Panc1 (cell line): ENCODE measurements around the gene IL1RAP. TPM values are rescaled to one million over a fixed set of nuclear protein-coding genes. Genes with fewer than 3 reads are reported as not detected.

Experiments
- ATAC-seq: fragments of 200-7000 bp; cut with Tn5 transposase; 2 replicates; pipeline ENCODE4 v1.9.1; 2020; ENCODE audit warnings: mild to moderate bottlenecking, moderate library complexity
- BruUV-seq: library from RNA; stranded (reverse); fragments of 400-500 nt; replicated peaks from 2 replicates; lab custom pipeline; 2021; lab: Mats Ljungman, UMichigan
- CTCF ChIA-PET: fragments of 300-600 bp; sonication (Branson Sonifier 250); formaldehyde crosslinking; loops from one replicate; lab custom pipeline; 2022; ENCODE audit warnings: antibody characterized with exemption; lab: Charles Lee
- POLR2A ChIA-PET: fragments of 300-600 bp; sonication (Branson Sonifier 250); formaldehyde crosslinking; loops from one replicate; lab custom pipeline; 2022; ENCODE audit warnings: antibody characterized with exemption; lab: Charles Lee
- DNase-seq: peaks from one replicate; pipeline ENCODE4 v3.0.0-alpha.2; 2010; ENCODE audit warnings: low read depth, low spot score
- H3K27ac ChIP-seq: 2 replicates; pipeline ENCODE4 v1.5.1; 2011; ENCODE audit warnings: mild to moderate bottlenecking, low read length, inconsistent platforms
- H3K27me3 ChIP-seq: fragments of 200-500 bp; sonication (Bioruptor generic); 2 replicates; pipeline ENCODE4 v1.6.0; 2014; ENCODE audit warnings: low read length, inconsistent platforms; ENCODE audit not compliant: control insufficient read depth, insufficient read depth
- H3K36me3 ChIP-seq: fragments of 200-500 bp; sonication (Bioruptor generic); 2 replicates; pipeline ENCODE4 v1.5.1; 2014; ENCODE audit warnings: inconsistent platforms, mild to moderate bottlenecking, low read length, moderate library complexity; ENCODE audit not compliant: control insufficient read depth, insufficient read depth
- H3K4me1 ChIP-seq: 2 replicates; pipeline ENCODE4 v1.5.1; 2011; ENCODE audit warnings: inconsistent platforms, mild to moderate bottlenecking, low read length, moderate library complexity; ENCODE audit not compliant: control insufficient read depth, insufficient read depth
- H3K4me3 ChIP-seq, 2 experiments: 2 replicates each; pipeline ENCODE4 v1.5.1; 2011 to 2012; ENCODE audit warnings: low read depth in 2 of 2, low read length in 2 of 2, mild to moderate bottlenecking in 2 of 2, inconsistent platforms in 1 of 2, moderate library complexity in 1 of 2
- H3K9me3 ChIP-seq: fragments of 200-500 bp; sonication (Bioruptor generic); 2 replicates; pipeline ENCODE4 v1.5.1; 2014; ENCODE audit warnings: low read depth, mild to moderate bottlenecking, inconsistent platforms, low read length, moderate library complexity; ENCODE audit not compliant: control insufficient read depth, insufficient read depth
- POLR2AphosphoS5 ChIP-seq: IDR thresholded peaks from 2 replicates; pipeline ENCODE4 v1.6.1; 2012; ENCODE audit warnings: mild to moderate bottlenecking, low read depth, low read length, moderate library complexity
- SIN3A ChIP-seq: IDR thresholded peaks from 2 replicates; pipeline ENCODE4 v1.6.1; 2012; ENCODE audit warnings: low read depth, mild to moderate bottlenecking, low read length, moderate library complexity, borderline replicate concordance; ENCODE audit not compliant: insufficient read depth
- TCF7L2 ChIP-seq: IDR thresholded peaks from 2 replicates; pipeline ENCODE4 v1.6.1; 2011; ENCODE audit warnings: mild to moderate bottlenecking, low read depth, low read length, inconsistent platforms
- in situ Hi-C: cut with HindIII; loops from 2 replicates; pipeline ENCODE4 v1.10.0; 2016; ENCODE audit warnings: low sequenced_read_pairs, low pct_unique_long_range_greater_than_20kb
- intact Hi-C: fragments of 100-400 bp; cut with micrococcal nuclease; formaldehyde crosslinking; loops from one replicate; pipeline ENCODE4 v1.10.0; 2022; ENCODE audit not compliant: unreplicated experiment
- total RNA-seq: library from RNA; stranded (reverse); gene quantifications from one replicate; pipeline ENCODE4 v1.2.1, GENCODE V29; 2021; ENCODE audit not compliant: unreplicated experiment
- TF ChIP-seq, protein P1 (sequence below), 2 experiments: IDR thresholded peaks; 2 replicates each; pipeline ENCODE4 v1.6.1; 2011 to 2012; ENCODE audit warnings: low read depth in 2 of 2, control low read depth in 1 of 2, low read length in 1 of 2, mild to moderate bottlenecking in 1 of 2, moderate library complexity in 1 of 2; ENCODE audit not compliant: insufficient read depth in 1 of 2
- TF ChIP-seq, protein P2 (sequence below): fragments of 450-650 bp; IDR thresholded peaks from 2 replicates; pipeline ENCODE4 v1.5.1; 2017; ENCODE audit warnings: mild to moderate bottlenecking

IL1RAP gene
- total RNA-seq, 1 experiment from 2014 or later = 5.2 TPM

DNA sequence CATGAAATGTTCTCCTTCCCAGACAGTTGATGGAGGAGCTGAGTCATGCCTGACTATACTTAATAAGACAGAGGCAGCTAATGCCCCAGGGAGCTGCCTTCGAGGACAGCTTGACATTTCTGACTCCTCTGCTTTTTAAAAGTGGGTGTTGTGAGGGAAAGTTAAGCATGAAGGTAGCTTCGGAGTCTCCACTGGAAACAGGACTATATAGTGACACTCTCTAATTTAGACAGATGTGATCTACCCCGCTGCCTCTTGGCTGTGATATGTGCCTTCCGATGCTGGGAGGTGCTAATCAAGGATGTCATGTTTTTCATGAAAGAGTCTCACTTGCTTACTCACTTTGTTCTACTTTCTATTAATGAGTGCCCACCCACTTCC, 72.7 kb downstream of the IL1RAP start:
- intact Hi-C loops = no loop called here

DNA sequence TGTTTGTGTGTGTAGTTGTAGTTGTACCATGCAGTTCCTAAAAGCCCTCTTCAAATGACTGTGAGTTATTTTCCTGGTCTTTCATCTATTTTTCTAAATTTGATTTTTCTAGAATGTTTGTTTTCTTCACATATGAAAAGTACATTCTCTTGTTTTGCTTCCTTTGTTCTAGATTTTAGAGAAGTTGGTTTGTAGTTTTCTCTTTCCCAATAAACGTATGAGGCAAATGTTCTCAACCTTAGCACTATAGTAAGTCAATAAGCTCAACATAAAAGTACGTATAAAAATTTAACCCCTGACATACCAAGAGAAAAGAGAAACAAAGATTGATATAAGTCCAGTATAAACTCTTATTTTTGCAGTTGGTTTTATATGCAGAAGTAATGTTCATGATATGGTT, 74.7 kb downstream of the IL1RAP start:
- CTCF ChIA-PET = no interaction called here
- Histone ChIP-seq H3K9me3 (no peaks in the 10 kb centered on the region), H3K27me3 (no peaks in the 10 kb centered on the region), H3K36me3 (no peaks in the 10 kb centered on the region), H3K27ac (no peak overlapping the region), H3K4me1 (0 out of 2 replicates have a peak, but pooled peaks cover 7% of the 10 kb centered on the region), H3K4me3 (no peak overlapping the region)
- in situ Hi-C loops = no loop called here
- POLR2A ChIA-PET = interaction anchor here (0.5 kb wide), 1 partner anchor 19 kb away, joined by 5 read pairs; no protein-coding TSS in a partner anchor
- TF ChIP-seq SIN3A (no peak), POLR2AphosphoS5 (no peak), TCF7L2 (no peak)
- TF ChIP-seq, protein P1, sequence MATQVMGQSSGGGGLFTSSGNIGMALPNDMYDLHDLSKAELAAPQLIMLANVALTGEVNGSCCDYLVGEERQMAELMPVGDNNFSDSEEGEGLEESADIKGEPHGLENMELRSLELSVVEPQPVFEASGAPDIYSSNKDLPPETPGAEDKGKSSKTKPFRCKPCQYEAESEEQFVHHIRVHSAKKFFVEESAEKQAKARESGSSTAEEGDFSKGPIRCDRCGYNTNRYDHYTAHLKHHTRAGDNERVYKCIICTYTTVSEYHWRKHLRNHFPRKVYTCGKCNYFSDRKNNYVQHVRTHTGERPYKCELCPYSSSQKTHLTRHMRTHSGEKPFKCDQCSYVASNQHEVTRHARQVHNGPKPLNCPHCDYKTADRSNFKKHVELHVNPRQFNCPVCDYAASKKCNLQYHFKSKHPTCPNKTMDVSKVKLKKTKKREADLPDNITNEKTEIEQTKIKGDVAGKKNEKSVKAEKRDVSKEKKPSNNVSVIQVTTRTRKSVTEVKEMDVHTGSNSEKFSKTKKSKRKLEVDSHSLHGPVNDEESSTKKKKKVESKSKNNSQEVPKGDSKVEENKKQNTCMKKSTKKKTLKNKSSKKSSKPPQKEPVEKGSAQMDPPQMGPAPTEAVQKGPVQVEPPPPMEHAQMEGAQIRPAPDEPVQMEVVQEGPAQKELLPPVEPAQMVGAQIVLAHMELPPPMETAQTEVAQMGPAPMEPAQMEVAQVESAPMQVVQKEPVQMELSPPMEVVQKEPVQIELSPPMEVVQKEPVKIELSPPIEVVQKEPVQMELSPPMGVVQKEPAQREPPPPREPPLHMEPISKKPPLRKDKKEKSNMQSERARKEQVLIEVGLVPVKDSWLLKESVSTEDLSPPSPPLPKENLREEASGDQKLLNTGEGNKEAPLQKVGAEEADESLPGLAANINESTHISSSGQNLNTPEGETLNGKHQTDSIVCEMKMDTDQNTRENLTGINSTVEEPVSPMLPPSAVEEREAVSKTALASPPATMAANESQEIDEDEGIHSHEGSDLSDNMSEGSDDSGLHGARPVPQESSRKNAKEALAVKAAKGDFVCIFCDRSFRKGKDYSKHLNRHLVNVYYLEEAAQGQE (IDR thresholded peaks at IDR 0.05; ENCODE audit: insufficient read depth in 1 of 2, low read depth in 2 of 2, low read length in 1 of 2) = no peak
- TF ChIP-seq, protein P2, sequence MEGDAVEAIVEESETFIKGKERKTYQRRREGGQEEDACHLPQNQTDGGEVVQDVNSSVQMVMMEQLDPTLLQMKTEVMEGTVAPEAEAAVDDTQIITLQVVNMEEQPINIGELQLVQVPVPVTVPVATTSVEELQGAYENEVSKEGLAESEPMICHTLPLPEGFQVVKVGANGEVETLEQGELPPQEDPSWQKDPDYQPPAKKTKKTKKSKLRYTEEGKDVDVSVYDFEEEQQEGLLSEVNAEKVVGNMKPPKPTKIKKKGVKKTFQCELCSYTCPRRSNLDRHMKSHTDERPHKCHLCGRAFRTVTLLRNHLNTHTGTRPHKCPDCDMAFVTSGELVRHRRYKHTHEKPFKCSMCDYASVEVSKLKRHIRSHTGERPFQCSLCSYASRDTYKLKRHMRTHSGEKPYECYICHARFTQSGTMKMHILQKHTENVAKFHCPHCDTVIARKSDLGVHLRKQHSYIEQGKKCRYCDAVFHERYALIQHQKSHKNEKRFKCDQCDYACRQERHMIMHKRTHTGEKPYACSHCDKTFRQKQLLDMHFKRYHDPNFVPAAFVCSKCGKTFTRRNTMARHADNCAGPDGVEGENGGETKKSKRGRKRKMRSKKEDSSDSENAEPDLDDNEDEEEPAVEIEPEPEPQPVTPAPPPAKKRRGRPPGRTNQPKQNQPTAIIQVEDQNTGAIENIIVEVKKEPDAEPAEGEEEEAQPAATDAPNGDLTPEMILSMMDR = no peak
- no TSS peak for BruUV-seq
- DNase-seq (no peak), ATAC-seq (no peak)
- intact Hi-C loops = no loop called here

More for the DNA sequence above, 72.7 kb downstream of the IL1RAP start:
- H3K27ac ChIP-seq = no peak overlapping the region
- 0 out of 2 replicates have a peak, but pooled peaks cover 7% of the 10 kb centered on the region for H3K4me1 ChIP-seq
- H3K9me3 ChIP-seq = no peaks in the 10 kb centered on the region
- DNase-seq (no peak), ATAC-seq (peak; percentile 60; the same call in 1 of the 2 replicates)
- TF ChIP-seq, protein P2 = no peak
- TF ChIP-seq, protein P1 (IDR thresholded peaks at IDR 0.05; ENCODE audit: insufficient read depth in 1 of 2, low read depth in 2 of 2, low read length in 1 of 2) = no peak
- TF ChIP-seq POLR2AphosphoS5 (no peak), TCF7L2 (no peak), SIN3A (no peak)
- no peaks in the 10 kb centered on the region for H3K27me3 ChIP-seq
- H3K36me3 ChIP-seq = no peaks in the 10 kb centered on the region
- in situ Hi-C loops = no loop called here
- ChIA-PET POLR2A (no interaction called here), CTCF (no interaction called here)
- no peak overlapping the region for H3K4me3 ChIP-seq
- no TSS peak for BruUV-seq
